ENCODE data around the gene CADM1. TPM values are rescaled to one million over a fixed set of nuclear protein-coding genes. Genes with fewer than 3 reads are reported as not detected.

Gene CADM1
- total and polyA plus RNA-seq, 9 of the 15 experiments (the other 6 are each of a cell fraction or from before 2014, with no cell fraction given) = 0.42 TPM; not detected in 8

- TF ChIP-seq, protein P1, sequence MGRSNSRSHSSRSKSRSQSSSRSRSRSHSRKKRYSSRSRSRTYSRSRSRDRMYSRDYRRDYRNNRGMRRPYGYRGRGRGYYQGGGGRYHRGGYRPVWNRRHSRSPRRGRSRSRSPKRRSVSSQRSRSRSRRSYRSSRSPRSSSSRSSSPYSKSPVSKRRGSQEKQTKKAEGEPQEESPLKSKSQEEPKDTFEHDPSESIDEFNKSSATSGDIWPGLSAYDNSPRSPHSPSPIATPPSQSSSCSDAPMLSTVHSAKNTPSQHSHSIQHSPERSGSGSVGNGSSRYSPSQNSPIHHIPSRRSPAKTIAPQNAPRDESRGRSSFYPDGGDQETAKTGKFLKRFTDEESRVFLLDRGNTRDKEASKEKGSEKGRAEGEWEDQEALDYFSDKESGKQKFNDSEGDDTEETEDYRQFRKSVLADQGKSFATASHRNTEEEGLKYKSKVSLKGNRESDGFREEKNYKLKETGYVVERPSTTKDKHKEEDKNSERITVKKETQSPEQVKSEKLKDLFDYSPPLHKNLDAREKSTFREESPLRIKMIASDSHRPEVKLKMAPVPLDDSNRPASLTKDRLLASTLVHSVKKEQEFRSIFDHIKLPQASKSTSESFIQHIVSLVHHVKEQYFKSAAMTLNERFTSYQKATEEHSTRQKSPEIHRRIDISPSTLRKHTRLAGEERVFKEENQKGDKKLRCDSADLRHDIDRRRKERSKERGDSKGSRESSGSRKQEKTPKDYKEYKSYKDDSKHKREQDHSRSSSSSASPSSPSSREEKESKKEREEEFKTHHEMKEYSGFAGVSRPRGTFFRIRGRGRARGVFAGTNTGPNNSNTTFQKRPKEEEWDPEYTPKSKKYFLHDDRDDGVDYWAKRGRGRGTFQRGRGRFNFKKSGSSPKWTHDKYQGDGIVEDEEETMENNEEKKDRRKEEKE (IDR thresholded peaks at IDR 0.05; ENCODE audit: borderline replicate concordance in 1 of 2, control insufficient read depth in 1 of 2, low read depth in 2 of 2, low read length in 1 of 2) = no peak
- TF ChIP-seq ETS2 (tag; IDR thresholded peaks at IDR 0.05; ENCODE audit: borderline replicate concordance, poor library complexity, severe bottlenecking) (no peak), HDAC3 (IDR thresholded peaks at IDR 0.05; ENCODE audit: borderline replicate concordance, partially characterized antibody) (no peak), NR2C1 (IDR thresholded peaks at IDR 0.05) (no peak), NR2C1 (tag; IDR thresholded peaks at IDR 0.05) (no peak), FOXM1 (IDR thresholded peaks at IDR 0.05; ENCODE audit: low read depth) (no peak), FOXM1 (CRISPR knock-in tag; IDR thresholded peaks at IDR 0.05; ENCODE audit: low read depth) (no peak), RBM14 (IDR thresholded peaks at IDR 0.05; ENCODE audit: borderline replicate concordance, insufficient read depth, low read depth, low read length) (no peak), FIP1L1 (IDR thresholded peaks at IDR 0.05; ENCODE audit: low read depth, low read length, poor library complexity, severe bottlenecking) (no peak), SMARCB1 (IDR thresholded peaks at IDR 0.05; ENCODE audit: insufficient read length, low read depth) (no peak), ESRRA (IDR thresholded peaks at IDR 0.05; ENCODE audit: borderline replicate concordance, low read depth) (no peak), TCF15 (CRISPR knock-in tag; IDR thresholded peaks at IDR 0.05) (no peak), STAT6 (CRISPR knock-in tag; IDR thresholded peaks at IDR 0.05) (no peak)
Measured at GRCh38 chr11:115247361-115247760, 256.9 kb downstream of the CADM1 start (continued).

All from K562 (cell line).